Superior temporal gyrus (tissue), 1 donor: ENCODE results near the gene ARHGAP42.

Experiments used
- DNase-seq: peaks from one replicate; pipeline ENCODE4 v3.0.0-alpha.2; 2016; ENCODE audit errors: extremely low spot score

ARHGAP42 gene

DNA sequence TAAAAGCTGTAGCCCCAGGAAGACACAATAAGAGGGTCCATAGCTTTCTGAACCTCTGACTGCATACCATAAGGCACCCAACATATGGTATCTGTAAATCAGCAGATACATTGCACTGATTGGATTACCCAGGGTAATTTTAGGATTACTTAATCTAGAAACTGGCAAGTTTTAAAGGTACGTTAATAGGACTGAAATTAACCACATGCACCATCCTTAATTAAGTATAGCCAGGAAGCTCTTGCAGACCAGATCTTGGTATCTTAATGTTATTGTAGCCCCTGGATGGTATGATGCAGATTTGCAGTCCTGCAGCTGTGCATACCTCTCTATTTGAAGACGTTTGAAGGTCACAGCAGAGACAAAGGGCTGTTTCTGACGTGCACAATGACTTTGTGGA, 72.8 kb downstream of the ARHGAP42 start:
- DNase-seq, result no peak

DNA sequence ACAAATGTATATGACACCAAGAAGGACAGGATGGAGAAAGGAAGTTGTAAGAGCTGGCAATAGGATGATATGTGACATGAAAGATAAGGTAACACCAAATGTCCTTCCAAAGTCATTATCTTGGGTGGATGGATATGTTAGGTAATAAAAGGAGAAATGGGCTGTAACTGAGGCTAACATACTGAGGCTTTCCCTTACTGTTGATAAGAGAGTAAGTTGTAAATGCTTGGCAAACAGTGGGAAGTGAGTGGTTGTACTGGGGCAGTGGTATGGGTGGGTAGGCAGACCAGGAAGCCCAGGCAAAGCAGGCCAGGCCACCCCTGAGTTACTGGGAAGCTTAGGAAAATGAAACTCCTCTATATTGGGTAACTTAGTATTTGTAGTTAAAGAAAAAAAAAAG, 73.7 kb downstream of the ARHGAP42 start:
- DNase-seq, result no peak

DNA sequence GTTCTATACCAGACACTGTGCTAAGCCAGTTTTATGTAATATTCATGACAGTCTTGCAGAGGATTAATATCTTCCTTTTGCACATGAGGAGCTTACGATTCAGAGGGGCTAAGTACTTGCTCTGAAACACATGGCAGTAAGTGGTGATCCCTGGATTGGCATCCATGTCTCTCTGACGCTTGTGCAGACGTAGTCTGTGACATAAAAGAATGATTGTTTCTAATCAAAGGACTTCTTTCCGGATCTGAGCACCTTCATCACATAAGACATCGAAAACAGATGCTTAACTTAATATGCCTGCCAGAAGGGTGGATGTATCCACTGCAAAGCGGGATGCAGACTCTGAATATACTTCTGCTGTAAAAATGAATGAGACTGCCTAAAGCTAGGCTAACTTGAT, 74.8 kb downstream of the ARHGAP42 start:
- no peak for DNase-seq

GRCh38 chr11:100766764-100767163, 79.7 kb downstream of the ARHGAP42 start:
- no peak for DNase-seq

DNA sequence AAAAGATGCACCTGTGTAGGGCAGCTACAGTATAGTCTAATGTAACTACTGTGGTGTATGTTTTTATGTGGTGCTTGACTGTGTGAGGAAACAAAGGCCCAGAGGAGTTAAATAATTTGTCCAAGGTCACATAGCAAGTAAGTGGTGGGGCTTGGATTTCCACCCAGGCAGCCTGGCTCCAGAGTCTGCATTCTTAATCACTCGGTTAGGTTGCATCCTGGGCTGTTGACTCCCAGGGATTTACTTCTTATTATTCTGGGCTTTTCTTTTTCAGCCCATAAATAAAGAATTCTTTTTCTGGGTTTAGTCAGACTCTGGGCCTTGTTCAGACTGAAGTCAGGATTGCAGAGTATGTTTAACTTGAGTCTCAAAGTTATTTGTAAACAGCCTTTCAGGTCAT, 82.1 kb downstream of the ARHGAP42 start:
- no peak for DNase-seq

DNA sequence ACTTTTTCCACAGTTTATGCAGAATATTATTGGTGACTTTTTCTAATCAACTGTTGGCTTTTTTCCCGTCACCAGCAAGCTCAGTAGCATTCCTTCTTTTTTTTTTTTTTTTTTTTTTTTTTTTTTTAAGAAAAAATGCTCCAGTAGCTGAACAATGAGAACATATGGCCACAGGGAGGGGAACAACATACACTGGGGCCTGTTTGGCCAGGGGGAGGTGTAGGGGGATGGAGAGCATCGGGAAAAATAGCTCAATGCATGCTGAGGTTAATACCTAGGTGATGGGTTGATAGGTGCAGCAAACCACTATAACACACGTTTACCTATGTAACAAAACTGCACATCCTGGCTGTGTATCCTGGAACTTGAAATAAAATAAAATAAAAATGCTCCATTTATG, 82.5 kb downstream of the ARHGAP42 start:
- DNase-seq, result no peak

DNA sequence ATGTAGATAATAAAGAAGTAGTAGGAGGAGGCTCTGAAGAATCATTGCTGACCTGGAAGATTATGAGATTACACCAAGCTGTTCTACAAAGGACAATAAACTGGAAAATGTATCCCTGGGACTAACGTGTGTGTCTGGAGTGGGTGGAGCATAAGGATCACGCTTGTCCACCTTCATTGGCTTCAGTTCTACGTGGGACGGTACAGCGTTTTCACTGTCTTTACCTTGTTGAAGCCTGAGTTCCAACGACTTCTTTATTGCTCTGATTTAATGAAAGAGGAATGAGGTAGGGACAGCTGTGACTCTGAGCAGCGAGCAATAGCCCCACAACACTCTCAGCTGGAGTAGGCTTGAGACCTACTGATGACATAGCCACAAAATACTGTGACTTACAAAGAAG, 87.0 kb downstream of the ARHGAP42 start:
- no peak for DNase-seq

DNA sequence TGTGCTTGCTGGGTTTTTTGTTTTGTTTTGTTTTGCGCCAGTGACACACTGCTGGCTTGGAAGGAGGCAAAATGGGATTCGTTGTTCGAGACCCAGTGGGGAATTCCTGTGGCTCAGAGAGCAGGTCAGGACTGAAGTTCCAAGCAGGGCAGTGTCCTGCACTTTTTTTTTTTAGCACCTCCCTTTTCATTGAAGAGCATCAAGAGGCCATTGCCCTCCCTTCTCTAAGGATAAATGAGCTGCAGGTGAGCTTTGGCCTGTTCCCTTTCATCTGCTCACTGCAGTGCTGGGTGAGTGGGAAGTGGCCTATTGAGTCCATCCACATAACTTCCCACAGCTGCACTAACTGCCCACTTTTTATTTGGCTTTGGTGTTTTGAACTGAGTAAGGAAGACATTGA, 87.8 kb downstream of the ARHGAP42 start:
- DNase-seq, result no peak

DNA sequence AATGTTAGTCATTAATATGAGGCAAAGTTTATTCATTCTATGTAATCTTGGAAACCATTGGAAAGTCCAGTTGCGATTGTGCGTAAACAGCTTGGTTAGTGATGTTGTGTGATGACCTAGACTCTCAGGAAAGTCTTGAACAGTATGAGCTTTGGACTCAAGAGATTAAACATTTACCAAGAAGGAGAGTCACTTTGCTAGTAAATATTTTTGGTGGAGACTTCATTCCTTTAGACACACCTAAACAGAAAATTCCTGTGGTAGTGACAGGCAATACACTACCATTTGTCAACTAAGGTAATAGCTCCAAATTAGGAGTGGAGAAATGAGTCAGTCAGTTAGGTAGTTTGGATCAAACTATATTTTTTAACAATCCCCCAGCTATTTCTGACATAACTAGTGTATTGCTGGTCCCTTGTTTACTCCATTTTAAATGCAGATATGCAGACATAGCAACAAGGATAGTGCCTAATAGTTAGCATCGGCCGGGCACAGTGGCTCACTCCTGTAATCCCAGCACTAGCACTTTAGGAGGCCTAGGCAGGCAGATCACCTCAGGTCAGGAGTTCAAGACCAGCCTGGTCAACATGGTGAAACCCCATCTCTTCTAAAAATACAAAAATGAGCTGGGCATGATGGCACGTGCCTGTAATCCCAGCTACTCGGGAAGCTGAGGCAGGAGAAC, 89.3 kb downstream of the ARHGAP42 start:
- DNase-seq, result no peak

DNA sequence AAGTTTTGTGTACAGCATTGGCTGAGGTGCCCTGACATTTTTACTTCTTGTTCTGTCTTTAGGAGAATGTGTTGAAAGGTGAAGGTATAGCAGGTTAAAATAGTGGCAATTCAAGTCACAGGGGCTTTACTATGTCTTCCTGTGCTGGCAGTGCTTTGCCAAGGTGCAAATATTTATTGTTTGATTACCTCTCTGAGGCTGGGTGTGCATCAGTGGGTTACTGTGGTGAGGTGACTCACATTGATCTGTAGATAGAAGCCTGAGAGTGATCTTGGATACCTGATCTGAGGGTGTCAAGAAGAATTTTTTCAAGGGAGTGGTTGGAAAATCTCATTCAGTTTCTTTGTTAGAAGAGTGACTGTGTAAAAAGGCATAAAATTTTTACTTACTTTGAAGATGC, 90.0 kb downstream of the ARHGAP42 start:
- DNase-seq, result no peak

- DNase-seq, result no peak
Observed at GRCh38 chr11:100777736-100778135, 90.6 kb downstream of the ARHGAP42 start.

DNA sequence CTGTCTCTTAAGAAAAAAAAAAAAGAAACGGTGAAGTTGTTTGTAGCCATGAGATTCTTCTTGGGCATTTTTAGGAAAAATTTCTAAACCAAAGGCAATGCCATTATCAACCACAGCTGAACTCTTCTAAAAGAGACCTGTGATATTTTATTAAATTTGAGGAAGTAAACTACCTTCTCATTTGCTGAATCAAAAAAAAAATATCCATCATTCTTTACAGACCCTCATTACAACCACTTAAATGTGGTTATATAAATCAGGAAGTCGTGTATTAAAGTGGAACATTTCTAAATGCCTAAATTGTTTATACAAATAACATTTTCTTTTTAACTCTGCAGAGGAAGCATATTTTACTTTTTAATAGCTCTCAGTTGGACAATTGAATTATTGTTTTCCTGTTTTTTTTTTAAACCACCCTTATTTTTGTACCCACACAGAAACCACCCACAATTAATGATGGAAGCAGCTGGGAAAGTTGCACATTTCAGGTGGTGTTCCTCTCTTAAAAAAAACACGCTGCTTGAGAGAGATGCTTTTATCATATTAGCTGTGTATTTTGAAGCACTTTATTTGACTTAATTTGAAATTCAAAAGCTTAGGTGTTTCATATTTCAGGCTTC, 91.2 kb downstream of the ARHGAP42 start:
- DNase-seq, result no peak

DNA sequence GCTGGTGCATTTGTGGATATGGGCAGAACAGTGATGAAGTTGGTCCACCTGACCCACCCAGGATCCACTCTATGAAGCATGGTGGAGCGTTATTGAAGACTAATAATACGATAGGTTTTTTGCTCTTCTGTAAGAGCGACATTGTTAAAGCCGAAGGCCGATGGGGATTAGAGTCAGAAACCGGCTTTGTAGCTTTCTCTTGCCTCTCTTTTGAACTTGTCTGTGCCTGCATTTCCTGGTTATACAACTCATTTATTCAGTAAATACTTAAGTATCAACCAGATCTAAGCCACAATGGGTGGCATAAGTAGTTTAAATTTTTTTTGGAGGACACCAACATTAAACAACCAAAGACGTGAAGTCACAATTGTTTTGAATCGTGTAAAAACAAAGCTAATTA, 93.4 kb downstream of the ARHGAP42 start:
- DNase-seq, result no peak

DNA sequence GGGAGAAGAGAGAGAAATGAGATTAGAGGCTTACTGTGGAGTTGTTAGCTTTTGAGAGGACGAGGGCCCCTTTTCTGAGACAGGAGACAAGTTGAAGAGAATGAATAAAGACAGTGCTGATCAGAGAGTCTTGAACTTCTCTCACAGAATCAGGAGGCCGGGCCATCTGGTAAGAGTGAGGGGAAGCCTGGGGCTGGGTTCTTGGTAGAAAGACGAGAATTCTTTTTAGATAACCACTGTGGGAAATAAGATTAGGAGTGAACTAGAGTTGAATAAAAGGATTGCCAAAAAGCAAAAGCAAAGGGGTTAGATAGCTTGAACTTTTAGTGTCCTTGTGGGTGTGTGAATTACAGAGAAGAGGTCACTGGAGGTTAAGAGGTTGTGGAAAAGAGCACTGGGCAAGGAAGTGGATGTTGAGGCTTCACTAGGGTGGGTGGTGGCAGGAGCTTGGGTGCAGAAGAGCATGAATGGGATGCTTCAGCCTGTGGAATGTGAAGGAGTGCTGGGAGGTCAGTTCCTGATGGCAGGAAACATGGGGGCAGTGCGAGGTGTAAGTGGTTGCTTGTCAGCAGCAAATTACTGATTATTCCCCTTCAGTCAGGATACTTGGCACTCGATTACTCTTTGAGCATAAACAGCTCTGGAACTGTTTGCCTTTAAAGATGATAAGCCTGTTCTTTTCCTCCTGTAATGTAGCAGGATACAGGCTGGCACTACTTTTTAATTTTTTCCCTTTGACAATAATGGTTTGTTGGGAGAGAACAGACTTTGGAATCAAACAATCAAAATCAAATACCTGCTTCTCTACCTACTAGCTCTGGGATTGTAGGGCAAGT, 98.3 kb downstream of the ARHGAP42 start:
- no peak for DNase-seq

DNA sequence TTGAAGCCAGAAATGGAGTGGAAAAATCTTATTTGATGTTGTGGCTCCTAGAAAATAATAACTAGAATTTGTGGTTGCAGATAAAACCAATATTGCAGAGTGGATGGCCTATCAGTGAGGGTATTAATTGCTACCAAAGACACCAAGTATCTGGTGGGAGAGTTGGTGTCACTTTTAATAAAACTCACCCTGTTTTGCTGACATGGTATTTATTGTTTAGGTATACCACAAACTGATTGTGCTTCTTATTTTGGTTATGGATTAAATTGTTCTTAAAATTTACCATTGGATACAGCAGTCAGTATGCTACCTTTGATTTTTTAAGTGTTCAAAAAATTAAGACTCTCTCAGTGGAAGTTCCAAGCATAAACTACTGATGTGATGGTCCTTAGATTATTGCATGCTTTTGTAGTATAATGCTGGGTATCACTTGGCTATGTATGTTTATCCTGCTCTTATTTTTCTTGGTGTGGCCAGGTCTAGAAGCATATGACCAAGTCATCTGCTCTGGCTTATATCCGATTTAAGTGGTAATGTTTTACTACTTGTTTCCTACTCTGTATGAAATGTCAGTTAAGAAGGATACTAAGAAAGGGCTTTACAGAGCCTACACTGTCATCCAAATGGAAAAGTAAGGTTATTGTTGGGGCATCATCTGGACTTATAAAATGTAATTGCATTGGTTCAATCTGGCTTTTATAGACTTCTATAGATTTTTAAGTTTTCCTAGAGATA, 101.6 kb downstream of the ARHGAP42 start:
- no peak for DNase-seq

DNA sequence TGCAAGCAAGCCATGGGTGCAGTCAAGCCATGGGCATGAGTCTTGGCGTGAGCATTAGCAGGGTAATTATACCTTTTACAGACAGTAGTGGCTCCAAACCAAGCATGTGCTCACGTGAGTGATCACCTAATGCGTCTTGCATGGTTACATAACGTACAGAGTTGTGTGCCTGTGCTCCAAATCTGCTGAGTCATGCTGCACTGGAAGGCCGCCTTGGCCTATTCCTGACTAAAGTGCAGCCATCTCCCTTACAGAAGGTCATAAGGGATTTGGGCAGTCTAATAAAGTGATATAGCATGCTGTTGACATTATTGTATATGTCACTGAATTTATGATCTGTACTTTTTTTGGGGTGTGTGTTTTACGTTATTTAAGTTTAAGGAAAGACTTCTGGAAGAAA, 102.4 kb downstream of the ARHGAP42 start:
- no peak for DNase-seq

GRCh38 chr11:100790073-100790472, 103.0 kb downstream of the ARHGAP42 start:
- no peak for DNase-seq

DNA sequence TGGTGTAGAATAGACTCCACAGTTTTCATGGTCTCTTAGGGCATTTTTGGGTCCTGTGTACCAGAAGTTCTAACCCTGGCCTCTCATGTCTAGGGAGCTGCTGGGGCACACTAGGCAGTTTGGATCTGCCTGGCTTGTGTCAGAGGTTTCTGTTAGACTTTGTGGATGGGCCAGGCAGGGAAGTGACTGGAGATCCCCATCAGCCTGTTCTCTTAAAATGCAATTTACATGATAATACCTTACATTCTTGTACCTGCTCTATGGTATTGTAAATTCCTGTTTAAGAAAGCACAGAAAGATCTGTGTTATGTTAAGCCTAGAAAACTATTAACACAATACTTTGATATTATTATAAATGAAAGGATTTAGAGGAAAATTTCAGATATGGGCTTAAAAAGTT, 104.0 kb downstream of the ARHGAP42 start:
- DNase-seq, result no peak

DNA sequence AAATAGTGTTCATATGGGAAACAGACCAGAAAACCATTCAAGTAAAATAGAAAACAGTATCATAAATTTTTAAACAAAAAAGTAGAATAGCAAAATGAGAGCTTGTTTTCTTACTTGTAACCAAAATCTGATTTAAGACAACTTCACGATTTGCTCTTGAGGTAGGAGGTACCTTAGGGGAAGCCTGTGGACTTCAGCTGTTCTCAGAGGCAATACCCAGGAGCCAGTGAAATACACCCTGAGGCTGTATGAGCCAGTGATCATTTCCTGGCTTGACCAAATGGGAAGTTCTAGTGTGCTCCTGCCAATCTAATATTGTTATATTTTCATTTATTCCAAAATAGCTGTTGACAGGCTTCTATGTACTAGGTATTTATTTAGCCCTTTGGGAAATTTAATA, 104.8 kb downstream of the ARHGAP42 start:
- no peak for DNase-seq

DNA sequence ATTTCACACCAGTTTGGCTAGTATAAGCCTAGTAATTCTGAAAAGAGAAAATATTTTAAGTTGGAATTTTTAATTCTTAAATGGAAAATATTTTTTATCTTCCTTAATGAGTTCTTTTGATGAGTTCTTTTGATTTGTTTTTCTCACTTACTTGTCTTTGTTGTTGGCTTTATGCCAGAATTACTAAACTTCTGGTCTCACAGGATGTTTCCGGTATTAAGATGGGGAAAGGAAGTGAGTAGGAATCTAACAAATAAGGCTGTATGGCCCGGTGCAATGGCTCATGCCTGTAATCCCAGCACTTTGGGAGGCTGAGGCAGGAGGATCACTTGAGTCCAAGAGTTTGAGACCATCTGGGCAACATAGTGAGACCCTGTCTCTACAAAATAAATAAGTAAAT, 106.4 kb downstream of the ARHGAP42 start:
- no peak for DNase-seq

GRCh38 chr11:100794446-100794845, 107.4 kb downstream of the ARHGAP42 start:
- no peak for DNase-seq

DNA sequence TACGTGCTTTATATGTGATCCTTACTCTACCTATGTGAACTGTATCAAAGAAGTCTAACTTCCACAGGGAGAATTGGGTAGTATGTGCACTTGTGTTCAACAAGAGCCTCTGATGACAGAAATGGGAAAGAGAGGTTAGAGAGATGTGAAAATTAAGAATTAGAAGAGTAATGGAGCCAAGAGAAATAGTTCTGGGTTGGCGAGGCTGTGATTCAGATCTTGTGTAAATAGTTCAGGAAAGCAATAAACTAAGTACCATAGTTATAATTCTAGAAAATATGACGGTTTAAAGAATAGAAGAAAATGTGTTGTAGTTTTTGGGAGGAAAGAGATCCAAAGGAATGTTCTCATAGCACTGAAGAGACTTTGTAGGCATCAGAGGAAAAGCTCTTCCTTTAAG, 112.4 kb downstream of the ARHGAP42 start:
- no peak for DNase-seq
